Transverse colon (tissue), 3 donors: ENCODE measurements around the gene CYP19A1.

ENCODE experiments used
- EP300 ChIP-seq: sonication (generic); formaldehyde crosslinking; IDR thresholded peaks from one replicate; pipeline ENCODE4 v1.6.1; 2017; ENCODE audit warnings: antibody characterized with exemption, low read depth
- POLR2A ChIP-seq: fragments of 450-650 bp; IDR thresholded peaks from one replicate; pipeline ENCODE4 v1.6.1; 2016; ENCODE audit warnings: antibody characterized with exemption, mild to moderate bottlenecking, moderate library complexity
- TF ChIP-seq, protein P1 (sequence below), 5 experiments: fragments of 200-600 bp in 3 of 5; fragments of 450-650 bp in 2 of 5; sonication (generic) in 3 of 5; IDR thresholded peaks; 1 replicate in 2 of 5; 2 replicates in 3 of 5; pipeline ENCODE4 v1.5.1; 2016 to 2017; ENCODE audit warnings: antibody characterized with exemption in 5 of 5, inconsistent platforms in 3 of 5, mild to moderate bottlenecking in 2 of 5, moderate library complexity in 1 of 5

DNA sequence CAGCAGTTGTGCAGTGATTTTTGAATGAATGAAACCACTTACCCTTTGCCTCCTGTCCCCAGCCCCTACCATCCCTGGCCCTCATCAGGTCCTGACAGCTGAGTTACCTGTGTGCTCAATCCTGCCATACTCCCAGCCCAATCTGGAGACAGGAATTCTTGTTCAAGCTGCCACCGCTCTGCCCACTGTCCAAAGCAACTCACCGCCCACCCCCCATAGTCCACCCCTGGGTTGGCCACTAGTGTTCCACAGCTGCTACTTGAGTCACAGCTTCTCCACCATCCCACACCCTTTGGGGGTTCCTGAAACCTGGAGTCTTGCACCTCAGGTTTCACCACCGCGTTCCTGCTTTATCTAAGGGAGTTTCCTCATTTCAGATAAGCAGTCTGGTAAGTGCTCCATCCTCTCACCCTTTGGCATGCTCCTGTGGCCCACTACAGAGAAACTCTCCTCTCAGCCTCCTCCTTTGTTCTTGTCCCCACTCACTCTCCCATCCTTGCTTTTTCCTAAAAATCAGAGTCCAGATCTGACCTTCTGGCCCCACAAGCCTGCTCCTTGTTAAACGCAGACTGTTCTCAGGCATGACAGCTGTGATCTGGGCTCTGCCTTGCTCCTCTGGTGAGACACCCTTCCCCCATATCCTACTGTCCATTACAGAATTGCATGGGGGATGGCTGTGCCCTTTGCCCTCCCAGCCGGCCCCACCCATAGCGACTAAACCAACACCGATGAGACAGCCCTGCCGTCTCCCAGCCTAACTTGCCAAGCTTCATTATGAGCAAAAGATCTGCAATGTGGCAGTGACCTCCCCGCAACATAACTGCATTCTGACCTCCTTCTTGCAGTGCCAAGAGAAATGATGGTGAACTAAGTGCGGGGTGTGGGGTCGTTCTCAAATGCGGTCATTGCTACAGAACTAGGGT lies 50.0 kb downstream of the CYP19A1 start:
- TF ChIP-seq POLR2A (no peak), EP300 (no peak)
- TF ChIP-seq, protein P1, sequence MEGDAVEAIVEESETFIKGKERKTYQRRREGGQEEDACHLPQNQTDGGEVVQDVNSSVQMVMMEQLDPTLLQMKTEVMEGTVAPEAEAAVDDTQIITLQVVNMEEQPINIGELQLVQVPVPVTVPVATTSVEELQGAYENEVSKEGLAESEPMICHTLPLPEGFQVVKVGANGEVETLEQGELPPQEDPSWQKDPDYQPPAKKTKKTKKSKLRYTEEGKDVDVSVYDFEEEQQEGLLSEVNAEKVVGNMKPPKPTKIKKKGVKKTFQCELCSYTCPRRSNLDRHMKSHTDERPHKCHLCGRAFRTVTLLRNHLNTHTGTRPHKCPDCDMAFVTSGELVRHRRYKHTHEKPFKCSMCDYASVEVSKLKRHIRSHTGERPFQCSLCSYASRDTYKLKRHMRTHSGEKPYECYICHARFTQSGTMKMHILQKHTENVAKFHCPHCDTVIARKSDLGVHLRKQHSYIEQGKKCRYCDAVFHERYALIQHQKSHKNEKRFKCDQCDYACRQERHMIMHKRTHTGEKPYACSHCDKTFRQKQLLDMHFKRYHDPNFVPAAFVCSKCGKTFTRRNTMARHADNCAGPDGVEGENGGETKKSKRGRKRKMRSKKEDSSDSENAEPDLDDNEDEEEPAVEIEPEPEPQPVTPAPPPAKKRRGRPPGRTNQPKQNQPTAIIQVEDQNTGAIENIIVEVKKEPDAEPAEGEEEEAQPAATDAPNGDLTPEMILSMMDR (IDR thresholded peaks at IDR 0.05), result no peak
